ENCODE data around the gene TERT.

DNA sequence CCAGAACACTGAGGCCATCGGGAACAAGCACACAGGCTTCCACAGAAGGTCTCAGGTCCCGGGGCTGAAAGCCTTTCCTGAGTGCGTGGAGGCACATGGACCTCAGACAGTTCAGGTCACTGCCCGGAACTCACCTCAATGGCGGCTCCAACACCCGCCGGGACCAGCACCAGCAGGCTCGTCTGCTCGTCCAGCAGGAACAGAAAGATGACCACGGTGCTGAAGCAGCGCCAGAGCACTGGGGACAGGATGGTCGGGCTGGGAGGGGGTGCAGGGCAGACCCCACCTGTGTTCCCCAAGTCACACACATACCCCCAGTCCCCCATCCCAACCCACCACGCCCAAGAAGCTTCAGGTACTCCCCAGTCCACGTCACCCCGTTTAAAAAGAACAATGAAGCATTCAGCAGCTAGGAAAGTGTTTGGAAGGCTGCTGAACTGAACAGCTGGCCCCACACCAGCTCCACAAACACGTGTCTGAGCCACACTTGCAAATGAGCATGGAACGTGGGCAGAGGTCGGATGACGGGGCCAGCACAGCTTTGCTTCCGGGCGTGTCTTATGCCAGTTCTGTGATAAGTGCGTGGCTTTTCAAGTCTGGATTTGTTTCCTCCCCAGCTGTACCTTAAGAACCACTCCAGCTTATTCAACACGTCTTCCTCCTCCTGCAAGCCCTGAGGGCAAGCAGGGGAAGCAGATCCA, 35.4 kb upstream of the TERT start:
- TF ChIP-seq, protein P1, sequence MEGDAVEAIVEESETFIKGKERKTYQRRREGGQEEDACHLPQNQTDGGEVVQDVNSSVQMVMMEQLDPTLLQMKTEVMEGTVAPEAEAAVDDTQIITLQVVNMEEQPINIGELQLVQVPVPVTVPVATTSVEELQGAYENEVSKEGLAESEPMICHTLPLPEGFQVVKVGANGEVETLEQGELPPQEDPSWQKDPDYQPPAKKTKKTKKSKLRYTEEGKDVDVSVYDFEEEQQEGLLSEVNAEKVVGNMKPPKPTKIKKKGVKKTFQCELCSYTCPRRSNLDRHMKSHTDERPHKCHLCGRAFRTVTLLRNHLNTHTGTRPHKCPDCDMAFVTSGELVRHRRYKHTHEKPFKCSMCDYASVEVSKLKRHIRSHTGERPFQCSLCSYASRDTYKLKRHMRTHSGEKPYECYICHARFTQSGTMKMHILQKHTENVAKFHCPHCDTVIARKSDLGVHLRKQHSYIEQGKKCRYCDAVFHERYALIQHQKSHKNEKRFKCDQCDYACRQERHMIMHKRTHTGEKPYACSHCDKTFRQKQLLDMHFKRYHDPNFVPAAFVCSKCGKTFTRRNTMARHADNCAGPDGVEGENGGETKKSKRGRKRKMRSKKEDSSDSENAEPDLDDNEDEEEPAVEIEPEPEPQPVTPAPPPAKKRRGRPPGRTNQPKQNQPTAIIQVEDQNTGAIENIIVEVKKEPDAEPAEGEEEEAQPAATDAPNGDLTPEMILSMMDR (IDR thresholded peaks at IDR 0.05) = no peak
- no peak for TF ChIP-seq POLR2AphosphoS5 (IDR thresholded peaks at IDR 0.05)
- TF ChIP-seq POLR2A (IDR thresholded peaks at IDR 0.05) = no peak
- no peak for TF ChIP-seq EP300 (IDR thresholded peaks at IDR 0.05)

Measured in gastroesophageal sphincter (tissue), 3 donors.